Activated CD4-positive, alpha-beta memory T cell treated with anti-CD3 and anti-CD28 coated beads, Interleukin-2, amount 10 ng/mL, durations not matched to agents 7 days and 5 days (primary cell): ENCODE results near the gene METAP1. TPM values are rescaled to one million over a fixed set of nuclear protein-coding genes. Genes with fewer than 3 reads are reported as not detected.
"Not testable (repeated sequence)": the region's sequence is repeated elsewhere in the genome, so short reads cannot be mapped to it uniquely, and the experiment has no call there.

Source experiments
- CTCF ChIA-PET: fragments of 350-600 bp; sonication (Branson Sonifier 250); formaldehyde crosslinking; loops from one replicate; lab custom pipeline; 2021; ENCODE audit warnings: antibody characterized with exemption, inconsistent platforms; lab: Charles Lee
- POLR2A ChIA-PET: fragments of 350-600 bp; sonication (Branson Sonifier 250); formaldehyde crosslinking; loops from one replicate; lab custom pipeline; 2021; ENCODE audit warnings: antibody characterized with exemption; lab: Charles Lee
- DNase-seq: peaks from one replicate; pipeline ENCODE4 v3.0.0-alpha.2; 2020
- H3K27ac Mint-ChIP-seq: one replicate; pipeline ENCODE4 v1.8.0; 2021; ENCODE audit warnings: mild to moderate bottlenecking, mixed read lengths
- H3K27me3 Mint-ChIP-seq: one replicate; pipeline ENCODE4 v1.8.0; 2021; ENCODE audit warnings: mixed read lengths
- H3K36me3 Mint-ChIP-seq: one replicate; pipeline ENCODE4 v1.8.0; 2021; ENCODE audit warnings: low read depth, mixed read lengths
- H3K4me1 Mint-ChIP-seq: one replicate; pipeline ENCODE4 v1.8.0; 2021; ENCODE audit warnings: mixed read lengths
- H3K4me3 Mint-ChIP-seq: one replicate; pipeline ENCODE4 v1.8.0; 2021; ENCODE audit warnings: mild to moderate bottlenecking, mixed read lengths
- H3K9me3 Mint-ChIP-seq: one replicate; pipeline ENCODE4 v1.8.0; 2021; ENCODE audit warnings: mixed read lengths
- total RNA-seq, 2 experiments: library from RNA; stranded (reverse); gene quantifications; one replicate each; pipeline ENCODE4 v1.2.3, GENCODE V29; 2021

The METAP1 gene
- total RNA-seq, 2 experiments from 2014 or later = 41.5 to 44.9 TPM

GRCh38 chr4:99071159-99071558, 75.6 kb downstream of the METAP1 start:
- Mint-ChIP-seq H3K4me3 (no peak overlapping the region), H3K9me3 (no peaks in the 10 kb centered on the region), H3K36me3 (peaks cover 58% of the 10 kb centered on the region), H3K4me1 (peaks cover 2% of the 10 kb centered on the region), H3K27ac (no peak overlapping the region), H3K27me3 (no peaks in the 10 kb centered on the region)
- ChIA-PET CTCF (interaction anchor here (1.5 to 2.2 kb wide), 2 partner anchors 15 to 76 kb away, joined by 4 to 6 read pairs; partner anchors contain the start of gene METAP1), POLR2A (no interaction called here)
- no peak for DNase-seq

- H3K4me1 Mint-ChIP-seq = peaks cover 2% of the 10 kb centered on the region
- no peaks in the 10 kb centered on the region for H3K9me3 Mint-ChIP-seq
- POLR2A ChIA-PET = interaction anchor here (1.1 to 2.7 kb wide), 4 partner anchors 12 to 19 kb away, joined by 3 to 9 read pairs (median 4); partner anchors contain the start of gene ADH5
- CTCF ChIA-PET = interaction anchor here (3.6 to 4.0 kb wide), 2 partner anchors 19 to 80 kb away, joined by 14 to 18 read pairs; partner anchors contain the start of gene METAP1
- no peaks in the 10 kb centered on the region for H3K27me3 Mint-ChIP-seq
- no peak for DNase-seq
- peaks cover 69% of the 10 kb centered on the region for H3K36me3 Mint-ChIP-seq
- H3K27ac Mint-ChIP-seq = no peak overlapping the region
- H3K4me3 Mint-ChIP-seq = no peak overlapping the region
These were observed 79.3 kb downstream of the METAP1 start for GRCh38 chr4:99074816-99075215.

GRCh38 chr4:99076292-99076976, 80.9 kb downstream of the METAP1 start:
- Mint-ChIP-seq H3K36me3 (peaks cover 72% of the 10 kb centered on the region), H3K9me3 (no peaks in the 10 kb centered on the region), H3K4me3 (no peak overlapping the region), H3K27me3 (no peaks in the 10 kb centered on the region), H3K27ac (no peak overlapping the region), H3K4me1 (peaks cover 2% of the 10 kb centered on the region)
- DNase-seq = no peak
- ChIA-PET CTCF (interaction anchor here (4.0 kb wide), 1 partner anchor 81 kb away, joined by 18 read pairs; the partner anchor contains the start of gene METAP1), POLR2A (no interaction called here)

- Mint-ChIP-seq H3K27ac (no peak overlapping the region), H3K4me3 (no peak overlapping the region), H3K27me3 (no peaks in the 10 kb centered on the region), H3K9me3 (no peaks in the 10 kb centered on the region), H3K36me3 (peaks cover 73% of the 10 kb centered on the region), H3K4me1 (peaks cover 6% of the 10 kb centered on the region)
- no peak for DNase-seq
- ChIA-PET CTCF (no interaction called here), POLR2A (no interaction called here)
These were observed 81.7 kb downstream of the METAP1 start for GRCh38 chr4:99077177-99077576.

- H3K27me3 Mint-ChIP-seq = no peaks in the 10 kb centered on the region
- POLR2A ChIA-PET = interaction anchor here (1.5 kb wide), 1 partner anchor 10 kb away, joined by 3 read pairs; no protein-coding TSS in a partner anchor
- no peak overlapping the region for H3K4me3 Mint-ChIP-seq
- peaks cover 7% of the 10 kb centered on the region for H3K4me1 Mint-ChIP-seq
- no peaks in the 10 kb centered on the region for H3K9me3 Mint-ChIP-seq
- H3K27ac Mint-ChIP-seq = no peak overlapping the region
- CTCF ChIA-PET = interaction anchor here (0.9 kb wide), 1 partner anchor 83 kb away, joined by 3 read pairs; the partner anchor contains the start of gene METAP1
- H3K36me3 Mint-ChIP-seq = peaks cover 73% of the 10 kb centered on the region
- DNase-seq = no peak
These were observed 82.8 kb downstream of the METAP1 start for GRCh38 chr4:99078336-99078735.

GRCh38 chr4:99078931-99079624, 83.6 kb downstream of the METAP1 start:
- peaks cover 7% of the 10 kb centered on the region for H3K4me1 Mint-ChIP-seq
- peaks cover 70% of the 10 kb centered on the region for H3K36me3 Mint-ChIP-seq
- H3K27ac Mint-ChIP-seq = no peak overlapping the region

GRCh38 chr4:99079625-99080295, 84.2 kb downstream of the METAP1 start:
- Mint-ChIP-seq H3K36me3 (peaks cover 69% of the 10 kb centered on the region), H3K27ac (peak overlapping the region; percentile 2), H3K4me1 (peaks cover 9% of the 10 kb centered on the region), H3K4me3 (no peak overlapping the region), H3K27me3 (no peaks in the 10 kb centered on the region), H3K9me3 (no peaks in the 10 kb centered on the region)
- POLR2A ChIA-PET = interaction anchor here (0.7 kb wide), 1 partner anchor 325 kb away, joined by 3 read pairs; no protein-coding TSS in a partner anchor
- CTCF ChIA-PET = no interaction called here
- no peak for DNase-seq

More at GRCh38 chr4:99078931-99079624, 83.6 kb downstream of the METAP1 start:
- Mint-ChIP-seq H3K27me3 (no peaks in the 10 kb centered on the region), H3K9me3 (no peaks in the 10 kb centered on the region), H3K4me3 (no peak overlapping the region)
- ChIA-PET CTCF (interaction anchor here (0.9 kb wide), 1 partner anchor 84 kb away, joined by 3 read pairs; the partner anchor contains the start of gene METAP1), POLR2A (interaction anchor here (0.7 to 1.5 kb wide), 2 partner anchors 11 to 326 kb away, joined by 3 read pairs; no protein-coding TSS in a partner anchor)
- no peak for DNase-seq

GRCh38 chr4:99080869-99081268, 85.3 kb downstream of the METAP1 start:
- POLR2A ChIA-PET, H3K9me3 Mint-ChIP-seq, DNase-seq, CTCF ChIA-PET, H3K27me3 Mint-ChIP-seq, H3K4me3 Mint-ChIP-seq: not testable (repeated sequence)
- H3K4me1 Mint-ChIP-seq = peaks cover 13% of the 10 kb centered on the region
- peaks cover 73% of the 10 kb centered on the region for H3K36me3 Mint-ChIP-seq
- H3K27ac Mint-ChIP-seq = peak overlapping the region; percentile 56

GRCh38 chr4:99082192-99082591, 86.7 kb downstream of the METAP1 start:
- Mint-ChIP-seq H3K9me3 (no peaks in the 10 kb centered on the region), H3K4me1 (peaks cover 21% of the 10 kb centered on the region), H3K27ac (no peak overlapping the region), H3K27me3 (no peaks in the 10 kb centered on the region), H3K4me3 (no peak overlapping the region), H3K36me3 (peaks cover 67% of the 10 kb centered on the region)
- no peak for DNase-seq
- POLR2A ChIA-PET = no interaction called here
- CTCF ChIA-PET = no interaction called here

GRCh38 chr4:99084595-99084994, 89.1 kb downstream of the METAP1 start:
- CTCF ChIA-PET = no interaction called here
- Mint-ChIP-seq H3K4me1 (peaks cover 37% of the 10 kb centered on the region), H3K4me3 (no peak overlapping the region)

GRCh38 chr4:99088023-99088449, 92.5 kb downstream of the METAP1 start:
- H3K36me3 Mint-ChIP-seq = peaks cover 30% of the 10 kb centered on the region
- H3K27ac Mint-ChIP-seq = peak overlapping the region; percentile 97
- CTCF ChIA-PET = interaction anchor here (1.0 to 2.1 kb wide), 5 partner anchors 32 to 148 kb away, joined by 3 to 17 read pairs (median 5); partner anchors contain the start of gene METAP1
- H3K4me1 Mint-ChIP-seq = peaks cover 45% of the 10 kb centered on the region
- H3K27me3 Mint-ChIP-seq = no peaks in the 10 kb centered on the region
- peak overlapping the region; percentile 93 for H3K4me3 Mint-ChIP-seq
- POLR2A ChIA-PET = interaction anchor here (0.5 to 5.1 kb wide), 21 partner anchors 14 to 859 kb away, joined by 3 to 61 read pairs (median 5); partner anchors contain the start of genes C4orf17, DAPP1, DNAJB14 and EIF4E
- no peaks in the 10 kb centered on the region for H3K9me3 Mint-ChIP-seq
- DNase-seq = peak; percentile 21

More at GRCh38 chr4:99084595-99084994, 89.1 kb downstream of the METAP1 start:
- Mint-ChIP-seq H3K27ac (no peak overlapping the region), H3K36me3 (peaks cover 60% of the 10 kb centered on the region), H3K9me3 (no peaks in the 10 kb centered on the region), H3K27me3 (no peaks in the 10 kb centered on the region)
- no peak for DNase-seq
- POLR2A ChIA-PET = no interaction called here
